Upper lobe of left lung (tissue), 6 donors: ENCODE results near the gene RAB37. TPM values are rescaled to one million over a fixed set of nuclear protein-coding genes. Genes with fewer than 3 reads are reported as not detected.

Source experiments
- ATAC-seq, 2 donors: fragments of 200-7000 bp; cut with Tn5 transposase; one replicate each; pipeline ENCODE4 v1.9.1; 2022; ENCODE audit warnings: mild to moderate bottlenecking in 2 of 2, moderate library complexity in 2 of 2; ENCODE audit not compliant: low FRiP score in 2 of 2
- DNase-seq, 2 donors: peaks; one replicate each; pipeline ENCODE4 v3.0.0-alpha.2; 2019 to 2020
- H3K27ac ChIP-seq, 4 donors: fragments of 200-600 bp; sonication (generic); one replicate each; pipeline ENCODE4 v1.5.1; 2016 to 2019
- H3K27me3 ChIP-seq, 4 donors: fragments of 200-600 bp; sonication (generic); one replicate each; pipeline ENCODE4 v1.5.1; 2017 to 2019
- H3K36me3 ChIP-seq, 4 donors: fragments of 200-600 bp; sonication (generic); one replicate each; pipeline ENCODE4 v1.5.1; 2016 to 2019
- H3K4me1 ChIP-seq, 4 donors: fragments of 200-600 bp; sonication (generic); one replicate each; pipeline ENCODE4 v1.5.1; 2018 to 2019
- H3K4me3 ChIP-seq, 4 donors: fragments of 200-600 bp; sonication (generic); one replicate each; pipeline ENCODE4 v1.5.1; 2017 to 2019; ENCODE audit warnings: mild to moderate bottlenecking in 2 of 4, moderate library complexity in 1 of 4
- H3K9me3 ChIP-seq, 4 donors: fragments of 200-600 bp; sonication (generic); one replicate each; pipeline ENCODE4 v1.5.1; 2018 to 2019
- CTCF ChIP-seq, 6 experiments: fragments of 450-650 bp in 4 of 6; fragments of 200-600 bp in 2 of 6; sonication (generic) in 2 of 6; IDR thresholded peaks; one replicate each; pipeline ENCODE4 v1.5.1; 2016 to 2019; ENCODE audit warnings: antibody characterized with exemption in 6 of 6
- EP300 ChIP-seq, 4 donors: sonication (generic); formaldehyde crosslinking; IDR thresholded peaks; one replicate each; pipeline ENCODE4 v1.5.1; 2017; ENCODE audit warnings: antibody characterized with exemption in 4 of 4, control low read depth in 2 of 4
- POLR2A ChIP-seq, 4 donors: fragments of 450-650 bp; IDR thresholded peaks; one replicate each; pipeline ENCODE4 v1.5.1; 2016 to 2017; ENCODE audit warnings: antibody characterized with exemption in 4 of 4, mild to moderate bottlenecking in 2 of 4
- POLR2AphosphoS5 ChIP-seq, 2 donors: sonication (generic); formaldehyde crosslinking; IDR thresholded peaks; one replicate each; pipeline ENCODE4 v1.5.1; 2017; ENCODE audit warnings: antibody characterized with exemption in 2 of 2
- WGBS, 2 donors: methylation state at CpG; one replicate each; pipeline ENCODE4 v1.1.5; 2017 to 2018; 5-methylcytosine and 5-hydroxymethylcytosine counted together
- total RNA-seq, 6 donors: library from RNA; depleted of rRNA in 4 of 6; stranded (reverse); fragments of >200 nt in 4 of 6; gene quantifications; one replicate each; pipeline versions ENCODE4 v1.1.0 to v1.2.1, GENCODE V29; 2016 to 2021
- donor health status: DM: no; HTN: no; CAD: no; lungs with moderate emphysema.
- donor health status: DM: no; HTN: yes; CAD: no; lungs with severe emphysema.

Gene RAB37
- total RNA-seq, 6 donors from 2014 or later, result 1.1 to 7.1 (median 3.7) TPM

DNA sequence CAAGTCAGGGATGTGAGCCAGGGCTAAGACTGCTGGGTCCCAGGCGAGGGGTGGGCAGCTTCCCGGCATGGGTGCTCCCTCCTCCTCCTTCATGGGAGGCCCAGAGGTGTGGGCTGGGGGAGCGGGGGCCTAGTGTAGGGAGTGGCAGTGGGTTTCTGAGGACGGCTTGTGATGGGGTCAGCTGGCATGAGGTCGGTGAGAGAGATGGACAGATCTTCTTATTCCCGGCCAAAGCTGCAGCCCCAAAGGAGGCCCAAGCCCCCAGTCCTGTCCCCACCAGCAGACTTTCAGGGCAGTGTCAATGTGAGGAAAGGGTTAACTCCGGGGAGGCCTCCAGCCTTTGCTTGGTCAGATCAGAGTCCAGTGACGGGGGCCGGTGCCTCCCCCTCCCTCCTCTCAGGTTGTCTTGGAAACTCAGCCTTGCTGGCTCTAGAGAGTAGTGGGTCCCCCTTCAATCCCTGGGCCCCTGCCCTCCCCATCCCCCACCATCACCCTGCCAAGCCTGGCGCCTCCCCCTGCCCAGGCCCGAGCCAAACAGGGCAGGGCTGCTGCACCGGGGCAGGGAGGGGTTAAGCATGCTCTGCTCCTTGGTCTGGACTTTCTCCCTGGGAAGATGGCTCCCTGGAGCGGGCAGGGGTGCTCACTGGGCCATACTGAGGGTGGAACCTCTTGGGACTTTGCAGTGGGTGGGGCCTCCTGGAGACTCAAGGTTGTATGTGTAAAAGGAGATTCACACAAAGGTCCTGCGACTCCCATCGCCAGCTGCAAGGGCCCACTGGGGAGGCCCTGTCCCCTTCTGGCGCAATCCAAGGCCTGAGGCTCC is 26.7 kb downstream of the RAB37 start:
- Histone ChIP-seq H3K9me3 (no peaks in the 10 kb centered on the region), H3K4me1 (peaks cover 27 to 45% (median 37%) of the 10 kb centered on the region in 4 donors), H3K36me3 (peaks cover 0 to 19% (median 8%) of the 10 kb centered on the region in 4 donors), H3K27me3 (no peaks in the 10 kb centered on the region), H3K27ac (no peak overlapping the region), H3K4me3 (no peak overlapping the region)
- DNase-seq (no peak), ATAC-seq (no peak)
- TF ChIP-seq EP300 (IDR thresholded peaks at IDR 0.05) (no peak), POLR2AphosphoS5 (IDR thresholded peaks at IDR 0.05) (no peak), CTCF (IDR thresholded peaks at IDR 0.05) (no peak), POLR2A (IDR thresholded peaks at IDR 0.05) (no peak)
- WGBS, 2 donors, result 65 to 72% methylated on average over 7 to 16 of the region's 16 CpGs

- ATAC-seq (no peak), DNase-seq (no peak)
- no peak overlapping the region for H3K4me3 ChIP-seq
- H3K4me1 ChIP-seq, result peaks cover 16 to 35% (median 26%) of the 10 kb centered on the region in 4 donors
- H3K36me3 ChIP-seq, result peaks cover 0 to 27% (median 12%) of the 10 kb centered on the region in 4 donors
- no peak overlapping the region for H3K27ac ChIP-seq
- no peak for TF ChIP-seq EP300 (IDR thresholded peaks at IDR 0.05)
- TF ChIP-seq POLR2A (IDR thresholded peaks at IDR 0.05), result no peak
- no peak for TF ChIP-seq CTCF (IDR thresholded peaks at IDR 0.05)
- TF ChIP-seq POLR2AphosphoS5 (IDR thresholded peaks at IDR 0.05), result no peak
- WGBS, 2 donors, result 73 to 90% methylated on average over 4 of the region's 4 CpGs
- no peaks in the 10 kb centered on the region for H3K9me3 ChIP-seq
- H3K27me3 ChIP-seq, result no peaks in the 10 kb centered on the region
Observed at GRCh38 chr17:74764751-74765286, 27.8 kb downstream of the RAB37 start.

GRCh38 chr17:74766413-74766812 is 29.4 kb downstream of the RAB37 start:
- ATAC-seq, result no peak
- no peaks in the 10 kb centered on the region for H3K9me3 ChIP-seq
- peaks cover under 1 to 19% (median 10%) of the 10 kb centered on the region in 4 donors for H3K4me1 ChIP-seq
- peaks cover 0 to 42% (median 24%) of the 10 kb centered on the region in 4 donors for H3K36me3 ChIP-seq
- no peak overlapping the region for H3K4me3 ChIP-seq
- 88 to 95% methylated on average over 2 of the region's 2 CpGs for WGBS, 2 donors
- no peak overlapping the region for H3K27ac ChIP-seq
- TF ChIP-seq CTCF (IDR thresholded peaks at IDR 0.05) (no peak), POLR2AphosphoS5 (IDR thresholded peaks at IDR 0.05) (no peak), POLR2A (IDR thresholded peaks at IDR 0.05) (no peak), EP300 (IDR thresholded peaks at IDR 0.05) (no peak)
- H3K27me3 ChIP-seq, result no peaks in the 10 kb centered on the region
- DNase-seq, result no peak

DNA sequence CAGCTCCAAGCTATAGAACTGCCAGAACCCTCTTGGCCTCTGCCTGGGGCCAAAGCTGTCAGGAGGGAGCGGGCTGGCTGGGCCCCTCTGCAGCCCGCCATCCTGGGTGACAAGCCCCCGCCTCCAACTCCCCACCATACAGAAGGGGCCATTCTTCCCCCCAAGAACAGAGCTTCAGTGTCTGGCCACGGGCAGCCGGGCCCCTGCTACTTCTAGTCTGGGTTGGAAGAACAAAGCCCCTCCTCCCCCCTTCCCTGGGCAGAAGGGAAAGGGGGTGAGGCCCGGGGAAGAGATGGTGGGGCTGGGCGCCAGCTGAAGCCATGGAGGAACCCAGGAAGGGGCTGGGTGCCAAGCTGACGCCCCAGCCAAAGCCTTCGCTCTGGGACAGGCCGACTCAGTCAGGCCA is 30.1 kb downstream of the RAB37 start:
- no peak for DNase-seq
- Histone ChIP-seq H3K27ac (peak overlapping the region in 1 of 4 donors; percentile 14), H3K4me3 (no peak overlapping the region), H3K4me1 (peaks cover 0 to 14% (median 8%) of the 10 kb centered on the region in 4 donors), H3K27me3 (no peaks in the 10 kb centered on the region), H3K36me3 (peaks cover 5 to 49% (median 31%) of the 10 kb centered on the region in 4 donors), H3K9me3 (no peaks in the 10 kb centered on the region)
- 80 to 83% methylated on average over 9 to 10 of the region's 10 CpGs for WGBS, 2 donors
- TF ChIP-seq CTCF (IDR thresholded peaks at IDR 0.05) (no peak), POLR2AphosphoS5 (IDR thresholded peaks at IDR 0.05) (no peak), EP300 (IDR thresholded peaks at IDR 0.05) (no peak), POLR2A (IDR thresholded peaks at IDR 0.05) (no peak)
- no peak for ATAC-seq
